Measurements from ENCODE around the gene RBM47. TPM values are rescaled to one million over a fixed set of nuclear protein-coding genes. Genes with fewer than 3 reads are reported as not detected.

The RBM47 gene
- total and polyA plus RNA-seq, 2 experiments from 2014 or later = 35.6 to 139 TPM

- Histone ChIP-seq H3K27ac (ENCODE audit: low read depth) (no peak overlapping the region), H3K27me3 (ENCODE audit: insufficient read depth) (no peaks in the 10 kb centered on the region), H3K79me2 (replicated peaks; ENCODE audit: insufficient read depth) (no peaks in the 10 kb centered on the region), H3K4me3 (no peak overlapping the region), H3K9me2 (ENCODE audit: insufficient read depth) (peaks cover 7% of the 10 kb centered on the region; the same call in 1 of the 2 replicates), H3F3A (replicated peaks; ENCODE audit: low read depth) (no peaks in the 10 kb centered on the region), H2AFZ (peak overlapping the region; percentile 47; the same call in 1 of the 2 replicates), H3K36me3 (ENCODE audit: insufficient read depth) (no peaks in the 10 kb centered on the region), H3K4me1 (ENCODE audit: insufficient read depth) (no peaks in the 10 kb centered on the region), H3K4me2 (no peak overlapping the region), H4K20me1 (replicated peaks; ENCODE audit: insufficient read depth) (no peaks in the 10 kb centered on the region)
- peaks cover 8% of the 10 kb centered on the region; the same call in 2 of the 3 replicates for H3K4me1 Mint-ChIP-seq
- DNase-seq (ENCODE audit: low spot score) (no peak), ATAC-seq (no peak)
- TF ChIP-seq EZH2 (IDR thresholded peaks at IDR 0.05; ENCODE audit: low read depth, unreplicated experiment) (no peak), STAT1 (IDR thresholded peaks at IDR 0.05; ENCODE audit: unreplicated experiment) (no peak), EZH2phosphoT487 (IDR thresholded peaks at IDR 0.05; ENCODE audit: unreplicated experiment) (no peak), JUNB (IDR thresholded peaks at IDR 0.05; ENCODE audit: unreplicated experiment) (no peak)
- H3K4me3 Mint-ChIP-seq = no peak overlapping the region
- peaks cover 1% of the 10 kb centered on the region for H3K27me3 Mint-ChIP-seq (ENCODE audit: insufficient read depth, low read depth, poor library complexity)
- H3K27ac Mint-ChIP-seq = no peak overlapping the region
- no peaks in the 10 kb centered on the region for H3K36me3 Mint-ChIP-seq (ENCODE audit: low read depth)
- no peaks in the 10 kb centered on the region for H3K9me3 Mint-ChIP-seq
Observed at GRCh38 chr4:40378619-40379018, 251.0 kb downstream of the RBM47 start.

GRCh38 chr4:40377512-40378365, 251.9 kb downstream of the RBM47 start:
- Histone ChIP-seq H3K4me2 (no peak overlapping the region), H3K4me1 (ENCODE audit: insufficient read depth) (no peaks in the 10 kb centered on the region)
- TF ChIP-seq CREB1 (CRISPR knock-in tag; IDR thresholded peaks at IDR 0.05; ENCODE audit: low read depth) = no peak
- TF ChIP-seq REST (IDR thresholded peaks at IDR 0.05; ENCODE audit: unreplicated experiment) = no peak
- TF ChIP-seq EZH2phosphoT487 (IDR thresholded peaks at IDR 0.05; ENCODE audit: unreplicated experiment) = no peak
- no peak for TF ChIP-seq NANOG (IDR thresholded peaks at IDR 0.05; ENCODE audit: borderline replicate concordance)
- TF ChIP-seq ZNF331 (CRISPR knock-in tag; IDR thresholded peaks at IDR 0.05; ENCODE audit: low read depth) = no peak
- no peak for TF ChIP-seq EZH2 (IDR thresholded peaks at IDR 0.05; ENCODE audit: low read depth, unreplicated experiment)

More at GRCh38 chr4:40377512-40378365, 251.9 kb downstream of the RBM47 start:
- no peak overlapping the region for H3K4me3 Mint-ChIP-seq
- H3K9me3 Mint-ChIP-seq = no peaks in the 10 kb centered on the region
- H3K9me2 ChIP-seq (ENCODE audit: insufficient read depth) = peaks cover 7% of the 10 kb centered on the region; the same call in 1 of the 2 replicates
- H3K4me1 Mint-ChIP-seq = peaks cover 8% of the 10 kb centered on the region; the same call in 2 of the 3 replicates
- no peaks in the 10 kb centered on the region for H4K20me1 ChIP-seq (replicated peaks; ENCODE audit: insufficient read depth)
- DNase-seq (ENCODE audit: low spot score) (no peak), ATAC-seq (no peak)
- no peak overlapping the region for H3K4me3 ChIP-seq
- no peaks in the 10 kb centered on the region for H3K36me3 ChIP-seq (ENCODE audit: insufficient read depth)
- no peak overlapping the region for H3K27ac ChIP-seq (ENCODE audit: low read depth)
- H3K27ac Mint-ChIP-seq = no peak overlapping the region
- no peaks in the 10 kb centered on the region for H3K27me3 ChIP-seq (ENCODE audit: insufficient read depth)
- H3K27me3 Mint-ChIP-seq (ENCODE audit: insufficient read depth, low read depth, poor library complexity) = peaks cover 1% of the 10 kb centered on the region
- H3K79me2 ChIP-seq (replicated peaks; ENCODE audit: insufficient read depth) = no peaks in the 10 kb centered on the region
- H3K36me3 Mint-ChIP-seq (ENCODE audit: low read depth) = no peaks in the 10 kb centered on the region
- H2AFZ ChIP-seq = no peak overlapping the region
- H3F3A ChIP-seq (replicated peaks; ENCODE audit: low read depth) = no peaks in the 10 kb centered on the region

All from GM23338 (cell line).